Breast epithelium (tissue), 3 donors: Measurements from ENCODE around the gene ANKRD66.

Experiments used
- CTCF ChIP-seq, 3 donors: fragments of 450-650 bp; IDR thresholded peaks; one replicate each; pipeline ENCODE4 v1.5.1; 2016 to 2017; ENCODE audit warnings: antibody characterized with exemption in 3 of 3, mild to moderate bottlenecking in 3 of 3, moderate library complexity in 3 of 3
- POLR2A ChIP-seq: fragments of 450-650 bp; IDR thresholded peaks from one replicate; pipeline ENCODE4 v1.6.1; 2016; ENCODE audit warnings: antibody characterized with exemption, mild to moderate bottlenecking, moderate library complexity

- TF ChIP-seq CTCF (IDR thresholded peaks at IDR 0.05) (no peak), POLR2A (no peak)
Measured at GRCh38 chr6:46733341-46733801, 13.4 kb upstream of the ANKRD66 start.
